Adipocyte (in vitro differentiated cells): ENCODE data around the gene CDH6.
A peak's percentile ranks its signal among the peaks of the same experiment; 100 is the strongest.

Source experiments
- DNase-seq: peaks from one replicate; pipeline ENCODE4 v3.0.0-alpha.2; 2015; ENCODE audit warnings: low read depth
- H3K27me3 ChIP-seq: replicated peaks from 2 replicates; pipeline ENCODE4 v1.7.0; 2013; ENCODE audit warnings: mild to moderate bottlenecking, low read length, moderate library complexity; ENCODE audit not compliant: control insufficient read depth, insufficient read depth
- H3K36me3 ChIP-seq: 2 replicates; pipeline ENCODE4 v1.7.0; 2013; ENCODE audit warnings: low read length, mild to moderate bottlenecking, moderate library complexity; ENCODE audit not compliant: control insufficient read depth, insufficient read depth, severe bottlenecking
- H3K4me1 ChIP-seq: 2 replicates; pipeline ENCODE4 v1.7.0; 2013; ENCODE audit warnings: mild to moderate bottlenecking, low read length, moderate library complexity; ENCODE audit not compliant: control insufficient read depth, insufficient read depth
- H3K4me3 ChIP-seq: 2 replicates; pipeline ENCODE4 v1.7.0; 2013; ENCODE audit warnings: mild to moderate bottlenecking, low read length, moderate library complexity
- H3K9ac ChIP-seq: 2 replicates; pipeline ENCODE4 v1.7.0; 2013; ENCODE audit warnings: mild to moderate bottlenecking, low read length, moderate library complexity
- H3K9me3 ChIP-seq: 2 replicates; pipeline ENCODE4 v1.7.0; 2013; ENCODE audit warnings: mild to moderate bottlenecking, low read length, moderate library complexity; ENCODE audit not compliant: control insufficient read depth

The CDH6 gene

DNA sequence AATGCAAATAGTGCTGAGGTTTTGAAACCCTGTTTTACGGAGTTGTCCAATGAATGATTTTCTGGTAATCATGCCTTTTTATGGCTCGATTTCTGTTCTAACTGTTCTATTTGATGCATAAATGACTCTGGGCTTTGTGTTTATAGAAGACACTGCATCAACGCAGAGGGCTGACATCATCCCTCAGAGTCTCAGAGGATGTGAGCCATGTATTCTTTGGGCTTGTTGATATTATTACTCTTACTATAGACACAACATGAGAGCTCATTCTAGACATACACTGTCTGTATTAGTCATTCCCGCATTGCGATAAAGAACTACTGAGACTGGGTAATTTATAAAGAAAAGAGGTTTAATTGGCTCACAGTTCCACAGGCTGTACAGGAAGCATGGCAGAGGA, 31.6 kb downstream of the CDH6 start:
- no peaks in the 10 kb centered on the region for H3K36me3 ChIP-seq
- peaks cover 8% of the 10 kb centered on the region for H3K27me3 ChIP-seq
- no peak overlapping the region for H3K9ac ChIP-seq
- peak; percentile 16 for DNase-seq
- no peaks in the 10 kb centered on the region for H3K4me1 ChIP-seq
- no peak overlapping the region for H3K4me3 ChIP-seq
- H3K9me3 ChIP-seq, result no peaks in the 10 kb centered on the region

DNA sequence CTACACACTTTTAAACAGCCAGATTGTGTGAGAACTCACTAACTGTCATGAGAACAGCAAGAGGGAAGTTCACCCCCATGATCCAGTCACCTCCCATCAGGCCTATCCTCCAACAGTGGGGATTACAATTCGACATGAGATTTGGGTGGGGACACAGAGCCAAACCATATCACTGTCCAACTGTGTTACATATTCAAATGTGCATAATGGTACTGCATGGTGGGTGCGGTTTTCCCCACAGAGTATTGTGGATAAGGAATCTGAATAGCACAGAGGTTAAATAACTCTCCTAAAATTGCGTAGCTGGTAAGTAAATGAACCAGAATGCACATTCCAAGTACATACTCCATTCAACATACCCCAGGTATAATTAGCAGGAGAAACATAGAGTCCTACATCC, 32.1 kb downstream of the CDH6 start:
- Histone ChIP-seq H3K9me3 (no peaks in the 10 kb centered on the region), H3K27me3 (peaks cover 8% of the 10 kb centered on the region), H3K4me3 (no peak overlapping the region), H3K9ac (no peak overlapping the region), H3K4me1 (peaks cover 2% of the 10 kb centered on the region), H3K36me3 (no peaks in the 10 kb centered on the region)
- no peak for DNase-seq

DNA sequence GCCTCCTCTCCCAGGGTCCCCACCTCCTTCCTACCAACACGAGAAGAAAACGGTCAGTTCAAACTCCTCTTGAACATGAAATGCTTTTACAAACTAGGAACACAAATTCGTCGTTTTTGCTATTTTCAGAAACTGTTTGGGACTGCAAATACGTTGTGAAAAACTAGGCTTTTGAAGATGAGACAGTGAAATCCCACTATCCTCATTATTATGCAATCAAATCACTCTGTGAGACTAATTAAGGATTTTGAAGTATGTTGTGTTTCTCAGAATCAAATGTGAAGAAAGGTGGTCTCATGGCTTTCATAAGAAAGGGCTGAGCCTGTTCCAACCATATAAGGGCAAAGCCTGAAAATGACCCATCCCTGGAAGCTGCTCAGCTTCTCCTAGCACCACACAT, 33.2 kb downstream of the CDH6 start:
- no peak for DNase-seq
- no peak overlapping the region for H3K9ac ChIP-seq
- no peaks in the 10 kb centered on the region for H3K9me3 ChIP-seq
- H3K4me1 ChIP-seq, result peaks cover 13% of the 10 kb centered on the region
- H3K36me3 ChIP-seq, result no peaks in the 10 kb centered on the region
- no peak overlapping the region for H3K4me3 ChIP-seq
- H3K27me3 ChIP-seq, result peaks cover 8% of the 10 kb centered on the region

DNA sequence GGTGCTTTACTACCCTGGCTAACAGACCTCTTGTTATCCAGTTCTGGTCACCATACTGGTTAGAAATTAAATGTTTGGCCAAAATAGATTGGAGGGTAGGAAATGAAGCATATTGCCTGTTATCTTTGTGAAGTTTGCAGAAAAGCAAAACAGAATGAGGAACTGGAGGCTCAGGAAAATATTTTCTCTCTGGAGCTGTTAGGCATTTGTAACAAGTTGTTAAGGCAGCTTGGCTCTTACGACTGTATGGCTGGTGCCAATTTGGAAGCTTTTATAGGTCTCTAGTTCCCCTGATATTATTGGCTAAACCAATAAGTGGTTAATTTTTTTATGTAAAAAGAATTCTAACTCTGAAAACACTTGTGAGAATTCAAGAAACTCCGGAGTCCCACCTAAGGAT, 35.8 kb downstream of the CDH6 start:
- no peak overlapping the region for H3K4me3 ChIP-seq
- peaks cover 8% of the 10 kb centered on the region for H3K27me3 ChIP-seq
- H3K36me3 ChIP-seq, result no peaks in the 10 kb centered on the region
- H3K4me1 ChIP-seq, result peaks cover 18% of the 10 kb centered on the region
- no peaks in the 10 kb centered on the region for H3K9me3 ChIP-seq
- no peak overlapping the region for H3K9ac ChIP-seq
- no peak for DNase-seq

DNA sequence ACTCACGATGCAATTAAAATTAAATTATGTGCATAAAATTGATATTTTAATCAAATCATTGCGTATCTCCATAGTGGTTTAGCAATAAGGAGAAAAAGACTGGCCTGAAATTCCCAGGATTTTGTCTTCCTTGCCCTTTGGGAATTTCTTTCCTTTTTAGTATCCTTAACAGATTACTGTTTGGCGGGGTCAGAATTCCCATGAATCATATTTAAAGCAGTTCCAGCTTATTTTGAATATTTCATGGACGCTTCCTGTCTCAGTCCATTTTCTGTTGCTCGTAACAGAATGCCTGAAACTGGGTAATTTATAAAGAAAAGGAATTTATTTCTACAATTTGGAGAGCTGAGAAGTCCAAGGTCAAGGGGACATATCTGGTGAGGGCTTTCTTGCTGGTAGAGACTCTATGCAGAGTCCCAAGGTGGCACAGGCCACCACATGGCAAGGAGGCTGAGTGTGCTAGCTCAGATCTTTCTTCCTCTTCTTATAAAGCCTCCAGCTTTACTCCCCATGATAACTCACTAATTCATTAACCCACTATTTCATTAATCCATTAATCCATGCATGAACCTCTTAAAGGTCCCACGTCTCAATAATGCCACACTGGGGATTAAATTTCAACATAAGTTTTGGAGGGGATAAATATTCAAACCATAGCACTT, 37.8 kb downstream of the CDH6 start:
- H3K36me3 ChIP-seq, result no peaks in the 10 kb centered on the region
- no peak overlapping the region for H3K4me3 ChIP-seq
- H3K9me3 ChIP-seq, result no peaks in the 10 kb centered on the region
- H3K27me3 ChIP-seq, result peaks cover 2% of the 10 kb centered on the region
- H3K4me1 ChIP-seq, result peaks cover 18% of the 10 kb centered on the region
- no peak overlapping the region for H3K9ac ChIP-seq
- DNase-seq, result peak; percentile 15

DNA sequence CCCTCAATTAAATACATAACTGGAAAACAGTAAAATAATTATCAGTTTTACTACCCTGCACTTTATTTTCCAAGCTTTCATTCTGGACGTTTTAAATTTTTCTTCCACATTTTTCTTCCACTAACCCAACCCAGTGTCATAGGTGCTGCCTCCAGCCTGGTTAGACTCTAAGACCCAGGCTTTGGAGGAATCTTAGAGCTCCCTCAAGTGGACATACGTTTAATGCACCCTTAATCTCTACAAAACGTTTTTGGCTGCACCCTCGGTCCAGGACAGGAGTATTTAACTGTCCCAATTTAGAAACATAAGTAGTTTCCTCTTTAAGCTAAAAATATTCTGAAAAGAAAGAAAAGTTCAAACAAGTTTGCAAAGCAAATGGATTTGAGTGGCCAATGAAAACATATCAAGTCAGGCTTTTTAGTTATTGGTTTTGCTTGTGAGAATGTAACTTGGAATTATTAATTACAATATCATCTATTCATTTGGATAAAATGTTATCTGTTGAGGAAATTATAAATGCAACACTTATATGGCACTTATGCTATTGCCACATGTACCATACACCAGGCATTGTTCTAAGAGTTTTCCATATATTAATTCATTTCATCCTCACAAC, 38.9 kb downstream of the CDH6 start:
- H3K9ac ChIP-seq, result no peak overlapping the region
- no peaks in the 10 kb centered on the region for H3K9me3 ChIP-seq
- H3K4me1 ChIP-seq, result peaks cover 18% of the 10 kb centered on the region
- no peaks in the 10 kb centered on the region for H3K27me3 ChIP-seq
- DNase-seq, result peak; percentile 90
- no peaks in the 10 kb centered on the region for H3K36me3 ChIP-seq
- no peak overlapping the region for H3K4me3 ChIP-seq

DNA sequence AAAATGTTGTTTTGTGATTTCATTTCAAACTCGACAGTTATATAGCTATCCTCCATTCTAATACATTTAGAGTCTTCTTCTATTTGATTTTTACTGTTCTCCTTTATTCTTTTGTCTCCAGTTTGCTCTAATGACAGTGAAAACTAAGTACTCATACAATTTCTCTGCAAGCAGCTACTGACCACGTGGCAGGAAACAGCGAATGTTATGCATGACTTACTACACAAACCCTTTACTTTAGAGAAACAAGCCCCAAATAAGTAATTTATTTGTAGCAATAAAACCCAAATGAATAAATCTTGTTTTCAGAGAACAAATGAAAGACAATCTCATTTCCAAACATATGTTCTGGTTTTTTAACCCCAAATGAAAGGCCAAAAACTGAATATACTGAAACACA, 41.9 kb downstream of the CDH6 start:
- Histone ChIP-seq H3K27me3 (no peaks in the 10 kb centered on the region), H3K36me3 (no peaks in the 10 kb centered on the region), H3K4me3 (no peak overlapping the region), H3K4me1 (peaks cover 18% of the 10 kb centered on the region), H3K9me3 (no peaks in the 10 kb centered on the region), H3K9ac (no peak overlapping the region)
- no peak for DNase-seq

DNA sequence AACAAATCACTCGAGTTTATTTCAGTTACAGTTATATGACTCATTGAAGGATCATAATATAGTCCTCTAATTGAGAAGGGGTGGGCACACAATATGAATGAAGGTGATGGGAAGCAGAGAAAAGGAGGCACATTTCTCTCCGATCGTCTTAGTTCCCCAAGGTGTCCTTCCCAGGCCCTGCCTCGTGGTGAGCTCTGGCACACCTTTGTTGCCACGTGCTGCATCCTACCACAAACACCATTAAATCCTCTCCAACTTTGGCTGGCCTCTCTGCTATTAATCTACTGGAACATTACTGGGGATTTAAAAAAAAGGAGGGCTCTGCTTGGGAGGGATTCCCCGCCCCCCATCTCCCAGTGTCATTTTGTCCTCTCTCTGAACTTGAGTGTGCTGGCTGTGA, 42.9 kb downstream of the CDH6 start:
- Histone ChIP-seq H3K9ac (no peak overlapping the region), H3K4me1 (peaks cover 8% of the 10 kb centered on the region), H3K36me3 (no peaks in the 10 kb centered on the region), H3K4me3 (no peak overlapping the region), H3K9me3 (no peaks in the 10 kb centered on the region), H3K27me3 (no peaks in the 10 kb centered on the region)
- no peak for DNase-seq

DNA sequence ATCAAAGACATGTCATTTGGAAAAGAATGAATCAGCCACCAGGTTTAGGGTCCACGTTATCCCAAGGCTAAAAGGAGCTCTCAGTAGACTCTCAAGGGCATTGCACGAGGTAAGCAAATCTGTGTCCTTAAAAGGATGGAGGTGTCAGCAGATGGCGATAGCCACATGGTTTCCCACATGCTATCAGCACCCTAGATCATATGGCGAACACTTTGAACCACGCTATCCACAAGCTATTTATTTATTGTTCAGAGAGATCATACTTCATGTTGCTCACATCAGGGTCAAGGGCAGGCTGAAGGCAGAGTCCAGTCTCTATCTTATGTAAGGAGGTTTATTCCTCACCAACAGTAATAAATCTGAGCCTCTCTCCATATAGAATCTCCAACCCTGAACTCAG, 43.7 kb downstream of the CDH6 start:
- Histone ChIP-seq H3K36me3 (no peaks in the 10 kb centered on the region), H3K9me3 (no peaks in the 10 kb centered on the region), H3K9ac (no peak overlapping the region), H3K4me3 (no peak overlapping the region), H3K27me3 (no peaks in the 10 kb centered on the region), H3K4me1 (no peaks in the 10 kb centered on the region)
- DNase-seq, result no peak

DNA sequence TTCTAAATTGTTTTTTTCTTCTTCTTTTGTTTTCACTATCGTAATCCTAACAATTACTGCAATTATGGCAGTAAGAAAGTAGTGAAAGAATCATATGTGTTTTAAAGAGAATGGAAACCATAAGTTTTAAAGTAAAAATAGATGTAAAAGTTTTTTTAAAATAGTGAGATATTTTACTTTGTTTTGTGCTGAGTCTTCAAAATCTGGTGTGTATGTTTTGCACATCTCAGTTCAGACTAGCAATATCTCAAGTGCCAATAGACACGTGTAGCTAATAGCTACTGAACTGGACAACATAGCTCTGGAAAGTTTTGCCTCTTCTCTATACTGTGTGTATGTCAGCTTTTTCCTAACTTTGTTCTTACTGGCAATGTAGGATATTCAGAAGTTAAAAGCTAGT, 45.0 kb downstream of the CDH6 start:
- no peak overlapping the region for H3K9ac ChIP-seq
- no peak for DNase-seq
- H3K27me3 ChIP-seq, result peaks cover 5% of the 10 kb centered on the region
- H3K36me3 ChIP-seq, result no peaks in the 10 kb centered on the region
- H3K4me3 ChIP-seq, result no peak overlapping the region
- no peaks in the 10 kb centered on the region for H3K9me3 ChIP-seq
- H3K4me1 ChIP-seq, result no peaks in the 10 kb centered on the region

DNA sequence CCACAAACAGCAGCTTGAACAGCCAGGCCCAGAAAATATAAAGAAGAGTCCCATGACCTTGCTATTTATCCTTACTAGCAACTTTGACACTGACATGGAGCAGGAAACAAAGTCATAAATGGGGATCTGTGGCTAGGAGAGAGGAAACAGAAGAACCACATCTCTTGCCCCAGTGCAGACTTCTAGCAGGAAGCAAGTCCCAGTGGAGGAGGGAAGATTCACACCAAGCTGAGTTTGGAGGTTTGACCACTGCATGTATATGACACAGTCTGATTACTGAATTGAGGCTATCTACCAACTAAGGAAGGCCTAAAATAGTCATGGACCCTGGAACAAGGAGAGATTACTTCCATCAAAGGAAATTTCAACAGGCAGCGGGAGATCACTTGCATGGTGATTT, 51.4 kb downstream of the CDH6 start:
- DNase-seq, result no peak
- no peaks in the 10 kb centered on the region for H3K36me3 ChIP-seq
- H3K4me3 ChIP-seq, result no peak overlapping the region
- peaks cover 10% of the 10 kb centered on the region for H3K27me3 ChIP-seq
- H3K9me3 ChIP-seq, result no peaks in the 10 kb centered on the region
- no peaks in the 10 kb centered on the region for H3K4me1 ChIP-seq
- H3K9ac ChIP-seq, result no peak overlapping the region

DNA sequence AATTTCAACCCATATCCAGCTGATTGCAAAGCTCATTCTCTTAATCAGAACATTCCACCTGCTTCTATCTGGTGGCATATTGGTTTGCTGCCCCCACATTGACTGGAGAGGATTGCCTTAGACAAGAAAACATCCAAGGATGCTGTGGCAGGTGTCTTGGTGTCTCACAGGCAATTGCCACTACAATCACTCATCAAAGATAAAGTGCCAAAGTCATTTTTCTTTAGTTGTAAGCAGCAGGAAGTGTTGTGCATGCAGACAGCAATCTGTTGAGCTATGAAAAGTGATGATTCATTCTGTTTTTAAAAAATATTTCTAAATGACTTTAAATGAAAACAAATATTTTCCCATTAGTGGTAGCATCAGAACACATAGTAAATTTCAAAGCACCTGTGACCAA, 53.9 kb downstream of the CDH6 start:
- no peak overlapping the region for H3K9ac ChIP-seq
- no peaks in the 10 kb centered on the region for H3K36me3 ChIP-seq
- DNase-seq, result no peak
- no peak overlapping the region for H3K4me3 ChIP-seq
- peaks cover 10% of the 10 kb centered on the region for H3K27me3 ChIP-seq
- H3K9me3 ChIP-seq, result no peaks in the 10 kb centered on the region
- H3K4me1 ChIP-seq, result no peaks in the 10 kb centered on the region
